CD14-positive monocyte (primary cell): ENCODE results near the gene NUDT2. TPM values are rescaled to one million over a fixed set of nuclear protein-coding genes. Genes with fewer than 3 reads are reported as not detected.

ENCODE experiments used
- DNase-seq, 3 donors: peaks; one replicate each; pipeline ENCODE4 v3.0.0-alpha.2; 2011 to 2022
- H2AFZ ChIP-seq: 2 replicates; pipeline ENCODE4 v1.6.0; 2012; ENCODE audit warnings: mild to moderate bottlenecking, low read depth, low read length, inconsistent platforms; ENCODE audit not compliant: insufficient read depth, poor library complexity, severe bottlenecking
- H3K27ac ChIP-seq, 2 donors: 1 replicate in 1 of 2; 2 replicates in 1 of 2; pipeline ENCODE4 v1.5.1; 2012 to 2013; ENCODE audit warnings: low read length in 2 of 2, control low read depth in 1 of 2, inconsistent platforms in 1 of 2, low read depth in 1 of 2, mild to moderate bottlenecking in 1 of 2
- H3K27me3 ChIP-seq, 2 donors: one replicate each; pipeline versions ENCODE4 v1.6.0 to v1.6.1; 2011 to 2013; ENCODE audit warnings: low read length in 2 of 2; ENCODE audit not compliant: control insufficient read depth in 2 of 2, insufficient read depth in 2 of 2
- H3K36me3 ChIP-seq, 2 donors: replicated peaks in 1 of 2; 1 replicate in 1 of 2; 2 replicates in 1 of 2; pipeline versions ENCODE4 v1.5.1 to v1.6.1; 2012 to 2013; ENCODE audit warnings: low read length in 2 of 2, control low read depth in 1 of 2, inconsistent platforms in 1 of 2, mild to moderate bottlenecking in 1 of 2; ENCODE audit not compliant: insufficient read depth in 2 of 2, control insufficient read depth in 1 of 2
- H3K4me1 ChIP-seq, 2 donors: 1 replicate in 1 of 2; 2 replicates in 1 of 2; pipeline versions ENCODE4 v1.5.1 to v1.6.1; 2012 to 2013; ENCODE audit warnings: low read length in 2 of 2, control low read depth in 1 of 2, inconsistent platforms in 1 of 2, mild to moderate bottlenecking in 1 of 2, moderate library complexity in 1 of 2; ENCODE audit not compliant: insufficient read depth in 2 of 2, control insufficient read depth in 1 of 2
- H3K4me2 ChIP-seq: replicated peaks from 2 replicates; pipeline ENCODE3; 2012; ENCODE audit warnings: low read length, moderate library complexity, mild to moderate bottlenecking; ENCODE audit not compliant: poor library complexity, severe bottlenecking; ENCODE audit errors: extremely low read depth
- H3K4me3 ChIP-seq, 3 experiments: fragments of 200-600 bp in 1 of 3; sonication (generic) in 1 of 3; replicated peaks in 1 of 3; 1 replicate in 2 of 3; 2 replicates in 1 of 3; pipeline ENCODE4 v1.5.1; 2011 to 2013; ENCODE audit warnings: low read length in 3 of 3, mild to moderate bottlenecking in 3 of 3, control low read depth in 2 of 3, low read depth in 2 of 3, inconsistent platforms in 1 of 3, moderate library complexity in 1 of 3
- H3K79me2 ChIP-seq: 2 replicates; pipeline ENCODE4 v1.6.0; 2012; ENCODE audit warnings: mild to moderate bottlenecking, control low read depth, inconsistent platforms, low read length, moderate library complexity; ENCODE audit not compliant: insufficient read depth
- H3K9ac ChIP-seq: 2 replicates; pipeline ENCODE4 v1.6.0; 2017; ENCODE audit warnings: low read length, mild to moderate bottlenecking; ENCODE audit not compliant: insufficient read depth, poor library complexity, severe bottlenecking
- H3K9me3 ChIP-seq, 2 donors: replicated peaks in 1 of 2; 1 replicate in 1 of 2; 2 replicates in 1 of 2; pipeline versions ENCODE4 v1.5.1 to v1.6.1; 2012 to 2013; ENCODE audit warnings: low read length in 2 of 2, control low read depth in 1 of 2; ENCODE audit not compliant: control insufficient read depth in 1 of 2, insufficient read depth in 1 of 2
- H4K20me1 ChIP-seq: 2 replicates; pipeline ENCODE4 v1.6.0; 2012; ENCODE audit warnings: mild to moderate bottlenecking, low read length, control low read depth, moderate library complexity; ENCODE audit not compliant: insufficient read depth
- H3K27ac Mint-ChIP-seq, 7 donors: one replicate each; pipeline ENCODE4 v1.8.0; 2020; ENCODE audit warnings: mild to moderate bottlenecking in 7 of 7, mixed read lengths in 7 of 7, moderate library complexity in 6 of 7, inconsistent platforms in 2 of 7
- H3K27me3 Mint-ChIP-seq, 3 donors: one replicate each; pipeline ENCODE4 v1.8.0; 2021 to 2022; ENCODE audit warnings: low read depth in 3 of 3, mild to moderate bottlenecking in 3 of 3, mixed read lengths in 3 of 3, moderate library complexity in 3 of 3, inconsistent platforms in 1 of 3
- H3K36me3 Mint-ChIP-seq, 2 donors: one replicate each; pipeline ENCODE4 v1.8.0; 2020; ENCODE audit warnings: mixed read lengths in 2 of 2, inconsistent platforms in 1 of 2, mild to moderate bottlenecking in 1 of 2
- H3K4me1 Mint-ChIP-seq: one replicate; pipeline ENCODE4 v1.8.0; 2020; ENCODE audit warnings: mild to moderate bottlenecking, mixed read lengths
- H3K4me3 Mint-ChIP-seq, 2 donors: one replicate each; pipeline ENCODE4 v1.8.0; 2020; ENCODE audit warnings: mild to moderate bottlenecking in 2 of 2, mixed read lengths in 2 of 2, moderate library complexity in 1 of 2
- H3K9me3 Mint-ChIP-seq, 7 donors: one replicate each; pipeline ENCODE4 v1.8.0; 2020 to 2022; ENCODE audit warnings: mixed read lengths in 7 of 7, mild to moderate bottlenecking in 6 of 7, moderate library complexity in 6 of 7, inconsistent platforms in 2 of 7
- WGBS: methylation state at CpG from one replicate; pipeline ENCODE4 v1.1.5; 2013; ENCODE audit warnings: missing lambda C conversion rate; ENCODE audit not compliant: insufficient coverage; 5-methylcytosine and 5-hydroxymethylcytosine counted together
- intact Hi-C, 2 donors: fragments of 100-400 bp; cut with micrococcal nuclease; formaldehyde crosslinking; loops; one replicate each; pipeline versions ENCODE4 v1.15.0 to v1.15.1; 2023
- polyA plus RNA-seq, 3 donors: library from polyadenylated mRNA; depleted of rRNA in 1 of 3; unstranded in 2 of 3; stranded (reverse) in 1 of 3; fragments of 300-500 nt in 2 of 3; fragments of >200 nt in 1 of 3; fragmentation: Illumina TruSeq in 2 of 3; gene quantifications; 1 replicate in 2 of 3; 2 replicates in 1 of 3; pipeline ENCODE4 v1.2.3, GENCODE V29; 2012 to 2021
- TF ChIP-seq, protein P1 (sequence below): fragments of 200-600 bp; IDR thresholded peaks from one replicate; pipeline ENCODE4 v1.8.0; 2022; ENCODE audit warnings: antibody characterized with exemption, mild to moderate bottlenecking

The NUDT2 gene
- polyA plus RNA-seq, 3 donors, result 24.4 to 56.9 (median 38.0) TPM

DNA sequence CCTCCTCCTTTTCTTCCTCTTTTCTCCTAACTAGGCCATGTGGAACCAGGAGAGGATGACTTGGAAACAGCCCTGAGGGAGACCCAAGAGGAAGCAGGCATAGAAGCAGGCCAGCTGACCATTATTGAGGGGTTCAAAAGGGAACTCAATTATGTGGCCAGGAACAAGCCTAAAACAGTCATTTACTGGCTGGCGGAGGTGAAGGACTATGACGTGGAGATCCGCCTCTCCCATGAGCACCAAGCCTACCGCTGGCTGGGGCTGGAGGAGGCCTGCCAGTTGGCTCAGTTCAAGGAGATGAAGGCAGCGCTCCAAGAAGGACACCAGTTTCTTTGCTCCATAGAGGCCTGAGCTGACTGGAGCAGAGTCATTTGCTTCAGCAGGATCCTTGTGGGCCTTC lies 13.7 kb downstream of the NUDT2 start:
- H3K27ac ChIP-seq, result no peak overlapping the region
- H4K20me1 ChIP-seq, result no peaks in the 10 kb centered on the region
- Mint-ChIP-seq H3K27me3 (no peaks in the 10 kb centered on the region), H3K36me3 (peaks cover 51 to 77% of the 10 kb centered on the region in 2 donors), H3K9me3 (no peaks in the 10 kb centered on the region), H3K27ac (peak overlapping the region in 1 of 7 donors; percentile 54), H3K4me3 (no peak overlapping the region), H3K4me1 (peaks cover 2% of the 10 kb centered on the region)
- H3K79me2 ChIP-seq, result no peaks in the 10 kb centered on the region
- DNase-seq, result no peak
- no peak overlapping the region for H2AFZ ChIP-seq
- no peak overlapping the region for H3K4me2 ChIP-seq
- 96% methylated on average over 5 of the region's 5 CpGs for WGBS
- intact Hi-C loops, result no loop called here
- H3K9me3 ChIP-seq, result no peaks in the 10 kb centered on the region
- TF ChIP-seq, protein P1, sequence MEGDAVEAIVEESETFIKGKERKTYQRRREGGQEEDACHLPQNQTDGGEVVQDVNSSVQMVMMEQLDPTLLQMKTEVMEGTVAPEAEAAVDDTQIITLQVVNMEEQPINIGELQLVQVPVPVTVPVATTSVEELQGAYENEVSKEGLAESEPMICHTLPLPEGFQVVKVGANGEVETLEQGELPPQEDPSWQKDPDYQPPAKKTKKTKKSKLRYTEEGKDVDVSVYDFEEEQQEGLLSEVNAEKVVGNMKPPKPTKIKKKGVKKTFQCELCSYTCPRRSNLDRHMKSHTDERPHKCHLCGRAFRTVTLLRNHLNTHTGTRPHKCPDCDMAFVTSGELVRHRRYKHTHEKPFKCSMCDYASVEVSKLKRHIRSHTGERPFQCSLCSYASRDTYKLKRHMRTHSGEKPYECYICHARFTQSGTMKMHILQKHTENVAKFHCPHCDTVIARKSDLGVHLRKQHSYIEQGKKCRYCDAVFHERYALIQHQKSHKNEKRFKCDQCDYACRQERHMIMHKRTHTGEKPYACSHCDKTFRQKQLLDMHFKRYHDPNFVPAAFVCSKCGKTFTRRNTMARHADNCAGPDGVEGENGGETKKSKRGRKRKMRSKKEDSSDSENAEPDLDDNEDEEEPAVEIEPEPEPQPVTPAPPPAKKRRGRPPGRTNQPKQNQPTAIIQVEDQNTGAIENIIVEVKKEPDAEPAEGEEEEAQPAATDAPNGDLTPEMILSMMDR, result no peak
- peaks cover 52 to 77% of the 10 kb centered on the region in 2 donors for H3K36me3 ChIP-seq
- H3K27me3 ChIP-seq, result no peaks in the 10 kb centered on the region
- H3K4me3 ChIP-seq, result no peak overlapping the region
- no peak overlapping the region for H3K9ac ChIP-seq
- H3K4me1 ChIP-seq, result no peaks in the 10 kb centered on the region

DNA sequence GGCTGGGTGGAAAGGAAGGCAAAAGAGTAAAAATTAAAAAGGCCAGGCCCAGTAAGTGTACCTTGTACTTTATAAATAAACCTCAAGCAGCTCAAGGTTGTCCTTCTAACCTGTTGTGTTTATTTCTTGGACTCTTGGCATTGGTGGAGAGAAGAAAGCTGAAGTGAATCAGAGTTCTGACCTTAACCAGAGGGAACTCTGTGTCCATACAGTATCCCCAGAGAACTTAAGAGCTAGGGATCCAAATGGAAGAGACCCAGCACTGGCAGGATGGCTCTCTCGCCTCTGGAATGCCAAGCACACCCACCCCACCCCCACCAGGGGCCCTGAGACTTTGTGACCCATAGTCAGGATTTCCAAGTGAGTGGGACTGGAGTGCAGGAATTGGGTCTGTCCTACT lies 14.2 kb downstream of the NUDT2 start:
- Histone ChIP-seq H3K27me3 (no peaks in the 10 kb centered on the region), H4K20me1 (no peaks in the 10 kb centered on the region), H3K36me3 (peaks cover 49 to 73% of the 10 kb centered on the region in 2 donors), H3K4me3 (no peak overlapping the region), H3K4me2 (no peak overlapping the region), H3K27ac (no peak overlapping the region), H3K4me1 (no peaks in the 10 kb centered on the region), H2AFZ (no peak overlapping the region), H3K79me2 (no peaks in the 10 kb centered on the region), H3K9ac (no peak overlapping the region), H3K9me3 (no peaks in the 10 kb centered on the region)
- no peak for DNase-seq
- Mint-ChIP-seq H3K4me3 (no peak overlapping the region), H3K27me3 (no peaks in the 10 kb centered on the region), H3K4me1 (peaks cover 6% of the 10 kb centered on the region), H3K9me3 (no peaks in the 10 kb centered on the region), H3K36me3 (peaks cover 49 to 78% of the 10 kb centered on the region in 2 donors), H3K27ac (peak overlapping the region in 1 of 7 donors; percentile 54)
- TF ChIP-seq, protein P1, result no peak
- intact Hi-C loops, result no loop called here
- no CpG with 5 or more reads among the region's 1 CpG for WGBS
